ENCODE results near the gene VWF. TPM values are rescaled to one million over a fixed set of nuclear protein-coding genes. Genes with fewer than 3 reads are reported as not detected.

VWF gene
- total and polyA plus RNA-seq, 9 donors: 37.9 to 278 (median 107) TPM

DNA sequence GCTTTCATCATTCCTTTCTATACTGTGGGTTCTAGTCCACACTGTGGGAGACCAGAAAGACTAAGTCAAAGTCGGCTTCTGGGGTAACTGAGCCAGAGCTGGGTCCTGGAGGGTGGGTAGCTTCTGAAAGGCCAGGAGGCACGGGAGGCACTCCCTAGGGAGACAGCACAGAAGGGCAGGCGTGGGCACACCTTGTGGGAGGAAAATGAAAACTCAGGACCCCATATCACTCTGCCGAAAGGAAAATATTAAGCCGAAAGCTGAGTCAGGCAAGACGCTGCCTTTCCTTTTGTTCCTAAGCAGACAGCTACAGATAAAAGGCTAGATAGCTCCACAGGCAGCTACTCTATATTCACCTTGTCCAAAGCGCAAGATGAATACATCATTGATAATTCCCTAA is 200.1 kb downstream of the VWF start:
- no peak overlapping the region for H3K27ac ChIP-seq
- H3K27me3 ChIP-seq: no peaks in the 10 kb centered on the region
- TF ChIP-seq POLR2A (IDR thresholded peaks at IDR 0.05) (no peak), EP300 (IDR thresholded peaks at IDR 0.05) (no peak)
- TF ChIP-seq, protein P1, sequence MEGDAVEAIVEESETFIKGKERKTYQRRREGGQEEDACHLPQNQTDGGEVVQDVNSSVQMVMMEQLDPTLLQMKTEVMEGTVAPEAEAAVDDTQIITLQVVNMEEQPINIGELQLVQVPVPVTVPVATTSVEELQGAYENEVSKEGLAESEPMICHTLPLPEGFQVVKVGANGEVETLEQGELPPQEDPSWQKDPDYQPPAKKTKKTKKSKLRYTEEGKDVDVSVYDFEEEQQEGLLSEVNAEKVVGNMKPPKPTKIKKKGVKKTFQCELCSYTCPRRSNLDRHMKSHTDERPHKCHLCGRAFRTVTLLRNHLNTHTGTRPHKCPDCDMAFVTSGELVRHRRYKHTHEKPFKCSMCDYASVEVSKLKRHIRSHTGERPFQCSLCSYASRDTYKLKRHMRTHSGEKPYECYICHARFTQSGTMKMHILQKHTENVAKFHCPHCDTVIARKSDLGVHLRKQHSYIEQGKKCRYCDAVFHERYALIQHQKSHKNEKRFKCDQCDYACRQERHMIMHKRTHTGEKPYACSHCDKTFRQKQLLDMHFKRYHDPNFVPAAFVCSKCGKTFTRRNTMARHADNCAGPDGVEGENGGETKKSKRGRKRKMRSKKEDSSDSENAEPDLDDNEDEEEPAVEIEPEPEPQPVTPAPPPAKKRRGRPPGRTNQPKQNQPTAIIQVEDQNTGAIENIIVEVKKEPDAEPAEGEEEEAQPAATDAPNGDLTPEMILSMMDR (IDR thresholded peaks at IDR 0.05): no peak
- intact Hi-C loops (cut with DNase I): no loop called here
- DNase-seq: no peak
- H3K4me1 ChIP-seq (ENCODE audit: insufficient read depth): no peaks in the 10 kb centered on the region
- no peaks in the 10 kb centered on the region for H3K9me3 ChIP-seq
- H3K4me3 ChIP-seq: no peak overlapping the region
- 36 to 69% (median 39%) methylated on average over 7 of the region's 7 CpGs for WGBS, 3 donors
- H3K36me3 ChIP-seq: no peaks in the 10 kb centered on the region

DNA sequence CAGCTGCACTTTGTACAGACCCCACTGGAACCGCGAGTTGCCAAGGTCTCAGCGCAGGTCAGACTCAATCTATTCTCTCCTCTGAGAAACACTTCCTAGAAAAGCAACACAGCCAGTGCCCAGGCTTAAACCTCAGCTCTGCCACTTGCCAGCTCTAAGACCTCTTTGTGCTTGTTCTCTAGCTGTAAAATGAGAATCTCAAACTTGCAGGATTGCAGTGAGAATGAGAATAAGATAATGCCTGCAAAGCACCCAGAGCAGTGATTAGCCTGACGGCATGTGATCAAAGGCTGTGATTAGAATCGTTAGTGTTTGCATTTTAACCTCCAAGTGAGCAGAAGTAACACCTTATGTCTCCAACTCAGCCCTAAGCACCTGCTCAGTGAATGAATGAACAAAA is 200.7 kb downstream of the VWF start:
- WGBS, 3 donors: 22 to 40% (median 39%) methylated on average over 5 of the region's 5 CpGs
- intact Hi-C loops (cut with DNase I): no loop called here
- Histone ChIP-seq H3K4me3 (no peak overlapping the region), H3K9me3 (no peaks in the 10 kb centered on the region), H3K4me1 (ENCODE audit: insufficient read depth) (no peaks in the 10 kb centered on the region), H3K27me3 (no peaks in the 10 kb centered on the region), H3K27ac (no peak overlapping the region), H3K36me3 (no peaks in the 10 kb centered on the region)
- no peak for DNase-seq
- no peak for TF ChIP-seq EP300 (IDR thresholded peaks at IDR 0.05)
- TF ChIP-seq, protein P1 (IDR thresholded peaks at IDR 0.05): no peak
- TF ChIP-seq POLR2A (IDR thresholded peaks at IDR 0.05): no peak

DNA sequence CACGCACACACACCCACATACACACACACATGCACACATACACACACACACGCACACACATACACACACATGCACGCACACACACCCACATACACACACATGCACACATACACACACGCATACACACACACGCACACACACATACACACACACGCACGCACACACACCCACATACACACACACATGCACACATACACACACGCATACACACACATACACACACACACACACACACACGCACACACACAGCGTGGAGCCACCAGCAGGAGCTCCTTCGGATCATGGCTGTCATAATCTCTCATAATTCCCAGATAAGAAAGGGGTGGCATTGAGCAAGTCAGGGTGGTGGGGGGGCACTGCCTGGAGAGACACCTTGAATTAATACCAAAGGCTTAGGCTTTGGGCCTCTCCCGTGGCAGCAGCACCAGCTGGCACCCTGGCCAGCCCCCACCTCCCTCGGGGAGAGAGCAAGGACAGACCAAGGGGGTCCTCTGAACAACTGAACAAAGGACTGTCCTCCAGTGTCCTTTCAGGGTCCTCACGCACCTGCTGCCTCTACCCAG is 201.3 kb downstream of the VWF start:
- WGBS, 3 donors: 50 to 66% (median 65%) methylated on average over 14 of the region's 14 CpGs
- intact Hi-C loops (cut with DNase I): no loop called here
- Histone ChIP-seq H3K4me3 (no peak overlapping the region), H3K36me3 (no peaks in the 10 kb centered on the region), H3K27me3 (no peaks in the 10 kb centered on the region), H3K9me3 (no peaks in the 10 kb centered on the region), H3K4me1 (ENCODE audit: insufficient read depth) (no peaks in the 10 kb centered on the region), H3K27ac (no peak overlapping the region)
- DNase-seq: no peak
- no peak for TF ChIP-seq EP300 (IDR thresholded peaks at IDR 0.05)

DNA sequence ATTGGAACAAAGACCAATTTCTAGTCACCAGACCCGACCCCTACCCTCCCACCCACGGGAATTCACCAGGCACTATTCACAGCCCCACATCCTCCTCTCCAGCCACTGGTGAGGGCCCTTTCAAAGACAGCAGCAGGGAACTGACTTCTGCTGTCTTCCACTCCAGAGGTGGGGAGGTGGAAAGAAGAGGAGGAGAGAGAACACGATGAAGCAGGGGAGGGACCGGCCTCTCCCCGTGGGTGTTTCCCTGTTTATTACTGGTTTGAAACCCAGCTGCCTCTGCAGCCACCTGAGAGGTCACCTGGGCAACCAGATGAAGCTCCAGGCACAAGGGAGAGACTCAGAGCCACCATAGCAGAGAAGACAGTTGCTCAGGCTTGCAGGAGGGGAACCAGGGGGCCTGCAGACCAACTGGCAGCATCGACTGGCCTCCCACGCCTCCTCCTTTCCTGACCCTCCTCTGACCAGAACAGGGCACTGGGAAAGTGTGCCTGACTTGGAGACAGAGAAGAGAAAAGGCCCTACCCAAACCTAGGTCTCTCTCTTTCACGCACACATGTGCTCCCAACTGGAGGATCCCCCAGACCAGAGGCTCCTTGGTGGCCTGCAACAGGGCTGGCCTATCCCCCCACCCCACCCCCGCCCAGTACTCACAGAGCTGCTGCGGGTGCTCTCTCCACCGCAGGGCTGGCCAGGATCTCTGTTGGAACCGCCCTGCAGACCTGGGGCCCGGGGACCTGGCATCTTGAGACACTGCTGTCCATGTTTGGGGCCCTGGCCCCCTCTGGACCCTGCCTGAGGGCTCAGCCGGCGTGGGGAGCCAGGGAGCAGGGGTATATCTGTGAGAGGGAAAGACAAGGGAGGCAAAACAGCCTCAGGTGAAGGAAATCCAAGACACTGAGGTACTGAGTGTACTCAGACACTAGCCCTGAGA is 202.2 kb downstream of the VWF start:
- WGBS, 3 donors: 47 to 59% (median 52%) methylated on average over 15 of the region's 15 CpGs
- no peak for TF ChIP-seq EP300 (IDR thresholded peaks at IDR 0.05)
- TF ChIP-seq POLR2A (IDR thresholded peaks at IDR 0.05): no peak
- TF ChIP-seq, protein P1 (IDR thresholded peaks at IDR 0.05): no peak
- Histone ChIP-seq H3K4me3 (no peak overlapping the region), H3K36me3 (no peaks in the 10 kb centered on the region), H3K9me3 (no peaks in the 10 kb centered on the region), H3K27me3 (no peaks in the 10 kb centered on the region), H3K27ac (no peak overlapping the region), H3K4me1 (ENCODE audit: insufficient read depth) (no peaks in the 10 kb centered on the region)
- no peak for DNase-seq
- intact Hi-C loops (cut with DNase I): no loop called here
